CD4-positive, alpha-beta T cell (primary cell): ENCODE measurements around the gene EFHD2. TPM values are rescaled to one million over a fixed set of nuclear protein-coding genes. Genes with fewer than 3 reads are reported as not detected.

Source experiments
- ATAC-seq: fragments of 200-7000 bp; cut with Tn5 transposase; one replicate; pipeline ENCODE4 v1.10.0; 2022; ENCODE audit warnings: mild to moderate bottlenecking; ENCODE audit not compliant: poor library complexity
- CTCF ChIA-PET: fragments of 350-600 bp; sonication (Branson Sonifier 250); formaldehyde crosslinking; loops from one replicate; lab custom pipeline; 2021; ENCODE audit warnings: antibody characterized with exemption, inconsistent platforms; lab: Charles Lee
- POLR2A ChIA-PET: fragments of 350-600 bp; sonication (Branson Sonifier 250); formaldehyde crosslinking; loops from one replicate; lab custom pipeline; 2021; ENCODE audit warnings: antibody characterized with exemption, inconsistent platforms; lab: Charles Lee
- DNase-seq, 14 experiments: peaks; one replicate each; pipeline ENCODE4 v3.0.0-alpha.2; 2013 to 2020; ENCODE audit warnings: mixed read lengths in 2 of 14
- H3K27ac ChIP-seq, 2 donors: one replicate each; pipeline versions ENCODE4 v1.5.1 to v1.7.0; 2013; ENCODE audit warnings: low read length in 2 of 2, low read depth in 1 of 2, mild to moderate bottlenecking in 1 of 2
- H3K27me3 ChIP-seq, 2 experiments: 1 replicate in 1 of 2; 2 replicates in 1 of 2; pipeline versions ENCODE4 v1.6.1 to v1.7.0; 2013; ENCODE audit warnings: low read length in 2 of 2, control low read depth in 1 of 2, mild to moderate bottlenecking in 1 of 2, moderate library complexity in 1 of 2; ENCODE audit not compliant: insufficient read depth in 2 of 2, control insufficient read depth in 1 of 2
- H3K36me3 ChIP-seq: one replicate; pipeline ENCODE4 v1.6.1; 2013; ENCODE audit warnings: low read length, control low read depth; ENCODE audit not compliant: insufficient read depth
- H3K4me1 ChIP-seq: one replicate; pipeline ENCODE4 v1.6.1; 2013; ENCODE audit warnings: low read length, control low read depth; ENCODE audit not compliant: insufficient read depth
- H3K4me3 ChIP-seq: one replicate; pipeline ENCODE4 v1.5.1; 2013; ENCODE audit warnings: mild to moderate bottlenecking, low read length, moderate library complexity
- H3K9me3 ChIP-seq, 2 experiments: 1 replicate in 1 of 2; 2 replicates in 1 of 2; pipeline versions ENCODE4 v1.6.1 to v1.7.0; 2013; ENCODE audit warnings: low read length in 2 of 2, mild to moderate bottlenecking in 2 of 2, control low read depth in 1 of 2, moderate library complexity in 1 of 2; ENCODE audit not compliant: control insufficient read depth in 1 of 2, insufficient read depth in 1 of 2
- H3K27ac Mint-ChIP-seq: one replicate; pipeline ENCODE4 v1.8.0; 2020; ENCODE audit warnings: mixed read lengths
- H3K27me3 Mint-ChIP-seq: one replicate; pipeline ENCODE4 v1.8.0; 2021; ENCODE audit warnings: mixed read lengths
- H3K36me3 Mint-ChIP-seq: one replicate; pipeline ENCODE4 v1.8.0; 2021; ENCODE audit warnings: low read depth, mixed read lengths
- H3K4me1 Mint-ChIP-seq: one replicate; pipeline ENCODE4 v1.8.0; 2021; ENCODE audit warnings: low read depth, mixed read lengths
- H3K4me3 Mint-ChIP-seq: one replicate; pipeline ENCODE4 v1.8.0; 2020; ENCODE audit warnings: mild to moderate bottlenecking, mixed read lengths
- H3K9me3 Mint-ChIP-seq: one replicate; pipeline ENCODE4 v1.8.0; 2020; ENCODE audit warnings: mixed read lengths
- intact Hi-C, 2 experiments: fragments of 100-400 bp; cut with DNase I in 1 of 2; cut with micrococcal nuclease in 1 of 2; formaldehyde crosslinking; loops; one replicate each; pipeline versions ENCODE4 v1.15.1 to v1.9.0; 2023 to 2025; cut with DNase I, micrococcal nuclease
- total RNA-seq, 174 experiments: library from RNA in 2 of 174; stranded (reverse) in 2 of 174; gene quantifications; one replicate each; pipeline ENCODE4 v1.2.3 and lab custom pipeline; 2021 to 2026
- TF ChIP-seq, protein P1 (sequence below): fragments of 200-600 bp; IDR thresholded peaks from one replicate; pipeline ENCODE4 v1.8.0; 2022; ENCODE audit warnings: antibody characterized with exemption, mild to moderate bottlenecking

EFHD2 gene
- total RNA-seq, 2 experiments from 2014 or later: 79.1 to 80.9 TPM

GRCh38 chr1:15418806-15419515 is 9.3 kb downstream of the EFHD2 start:
- ChIA-PET CTCF (interaction anchor here (1.5 kb wide), 1 partner anchor 12 kb away, joined by 3 read pairs; no protein-coding TSS in a partner anchor), POLR2A (interaction anchor here (0.8 kb wide), 1 partner anchor 9 kb away, joined by 4 read pairs; no protein-coding TSS in a partner anchor)
- Histone ChIP-seq H3K36me3 (peaks cover 21% of the 10 kb centered on the region), H3K27me3 (no peaks in the 10 kb centered on the region), H3K9me3 (no peaks in the 10 kb centered on the region), H3K27ac (peak overlapping the region in 1 of 2 donors; percentile 30), H3K4me3 (no peak overlapping the region), H3K4me1 (peaks cover 70% of the 10 kb centered on the region)
- intact Hi-C loops: loop anchor here in 1 of 2 experiments (10.0 kb wide), 1 partner anchor 1636 kb away; the partner anchor contains the start of gene SDHB
- Mint-ChIP-seq H3K4me3 (peak overlapping the region; percentile 38), H3K9me3 (no peaks in the 10 kb centered on the region), H3K36me3 (peaks cover 13% of the 10 kb centered on the region), H3K4me1 (peaks cover 50% of the 10 kb centered on the region), H3K27ac (no peak overlapping the region), H3K27me3 (no peaks in the 10 kb centered on the region)
- peak in 1 of 14 experiments; percentile 21 for DNase-seq
- no peak for ATAC-seq
- TF ChIP-seq, protein P1, sequence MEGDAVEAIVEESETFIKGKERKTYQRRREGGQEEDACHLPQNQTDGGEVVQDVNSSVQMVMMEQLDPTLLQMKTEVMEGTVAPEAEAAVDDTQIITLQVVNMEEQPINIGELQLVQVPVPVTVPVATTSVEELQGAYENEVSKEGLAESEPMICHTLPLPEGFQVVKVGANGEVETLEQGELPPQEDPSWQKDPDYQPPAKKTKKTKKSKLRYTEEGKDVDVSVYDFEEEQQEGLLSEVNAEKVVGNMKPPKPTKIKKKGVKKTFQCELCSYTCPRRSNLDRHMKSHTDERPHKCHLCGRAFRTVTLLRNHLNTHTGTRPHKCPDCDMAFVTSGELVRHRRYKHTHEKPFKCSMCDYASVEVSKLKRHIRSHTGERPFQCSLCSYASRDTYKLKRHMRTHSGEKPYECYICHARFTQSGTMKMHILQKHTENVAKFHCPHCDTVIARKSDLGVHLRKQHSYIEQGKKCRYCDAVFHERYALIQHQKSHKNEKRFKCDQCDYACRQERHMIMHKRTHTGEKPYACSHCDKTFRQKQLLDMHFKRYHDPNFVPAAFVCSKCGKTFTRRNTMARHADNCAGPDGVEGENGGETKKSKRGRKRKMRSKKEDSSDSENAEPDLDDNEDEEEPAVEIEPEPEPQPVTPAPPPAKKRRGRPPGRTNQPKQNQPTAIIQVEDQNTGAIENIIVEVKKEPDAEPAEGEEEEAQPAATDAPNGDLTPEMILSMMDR: no peak

DNA sequence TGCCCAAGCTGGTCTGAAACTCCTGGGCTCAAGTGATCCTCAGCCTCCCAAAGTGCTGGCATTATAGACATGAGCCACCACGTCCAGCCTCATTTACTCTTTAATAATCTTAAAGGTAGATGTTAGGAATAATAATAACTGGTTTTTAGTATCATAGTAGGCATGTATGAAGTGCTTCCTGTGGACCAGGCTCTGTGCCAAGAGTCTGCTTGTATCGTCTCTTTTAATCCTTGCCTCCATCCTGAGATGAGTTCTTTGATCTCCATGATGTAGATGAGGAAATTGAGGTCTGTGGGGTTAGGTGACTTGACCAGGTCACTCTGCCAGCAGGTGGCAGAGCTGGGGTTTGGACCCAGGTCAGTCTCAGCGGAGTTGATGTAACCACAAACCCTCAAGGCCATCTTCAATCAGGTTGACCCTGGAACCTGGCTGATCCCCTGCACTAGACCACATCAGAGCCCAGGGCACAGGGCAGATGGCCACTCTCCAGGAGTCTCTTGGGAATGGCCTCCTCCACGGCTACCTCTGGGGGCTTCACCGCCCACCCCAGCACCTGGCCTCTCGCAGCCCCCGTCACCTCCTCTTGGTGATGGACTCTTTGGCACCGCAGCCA is 11.3 kb downstream of the EFHD2 start:
- H3K4me3 ChIP-seq: no peak overlapping the region
- ATAC-seq: no peak
- ChIA-PET POLR2A (no interaction called here), CTCF (interaction anchor here (2.2 kb wide), 1 partner anchor 11 kb away, joined by 8 read pairs; no protein-coding TSS in a partner anchor)
- H3K36me3 ChIP-seq: peaks cover 32% of the 10 kb centered on the region
- H3K4me3 Mint-ChIP-seq: no peak overlapping the region
- intact Hi-C loops: no loop called here
- no peaks in the 10 kb centered on the region for H3K27me3 ChIP-seq
- peak in 1 of 14 experiments; percentile 20 for DNase-seq
- no peak overlapping the region for H3K27ac ChIP-seq
- H3K9me3 Mint-ChIP-seq: no peaks in the 10 kb centered on the region
- peak overlapping the region; percentile 14 for H3K27ac Mint-ChIP-seq
- TF ChIP-seq, protein P1: no peak
- H3K9me3 ChIP-seq: no peaks in the 10 kb centered on the region
- H3K4me1 Mint-ChIP-seq: peaks cover 41% of the 10 kb centered on the region
- H3K4me1 ChIP-seq: peaks cover 50% of the 10 kb centered on the region
- H3K27me3 Mint-ChIP-seq: no peaks in the 10 kb centered on the region
- peaks cover 24% of the 10 kb centered on the region for H3K36me3 Mint-ChIP-seq

GRCh38 chr1:15422871-15423270 is 13.2 kb downstream of the EFHD2 start:
- H3K9me3 ChIP-seq: no peaks in the 10 kb centered on the region
- Mint-ChIP-seq H3K27me3 (no peaks in the 10 kb centered on the region), H3K4me3 (no peak overlapping the region), H3K36me3 (peaks cover 43% of the 10 kb centered on the region), H3K9me3 (no peaks in the 10 kb centered on the region), H3K4me1 (peaks cover 22% of the 10 kb centered on the region), H3K27ac (no peak overlapping the region)
- TF ChIP-seq, protein P1: no peak
- no peak overlapping the region for H3K27ac ChIP-seq
- POLR2A ChIA-PET: no interaction called here
- H3K4me3 ChIP-seq: no peak overlapping the region
- intact Hi-C loops: no loop called here
- peaks cover 50% of the 10 kb centered on the region for H3K36me3 ChIP-seq
- DNase-seq: peak in 1 of 14 experiments; percentile 15
- CTCF ChIA-PET: interaction anchor here (2.2 kb wide), 1 partner anchor 9 kb away, joined by 8 read pairs; no protein-coding TSS in a partner anchor
- peaks cover 31% of the 10 kb centered on the region for H3K4me1 ChIP-seq
- no peaks in the 10 kb centered on the region for H3K27me3 ChIP-seq
- no peak for ATAC-seq
